Stimulated activated CD8-positive, alpha-beta memory T cell treated with anti-CD3 and anti-CD28 coated beads, Interleukin-15, amount 100 ng/mL, for 24 hours (primary cell): Measurements from ENCODE around the gene KRTAP10-1.
"Not testable (repeated sequence)": the region's sequence is repeated elsewhere in the genome, so short reads cannot be mapped to it uniquely, and the experiment has no call there.

Source experiments
- DNase-seq: peaks from one replicate; pipeline ENCODE4 v3.0.0-alpha.2; 2020; ENCODE audit warnings: low read depth

The KRTAP10-1 gene, protein sequence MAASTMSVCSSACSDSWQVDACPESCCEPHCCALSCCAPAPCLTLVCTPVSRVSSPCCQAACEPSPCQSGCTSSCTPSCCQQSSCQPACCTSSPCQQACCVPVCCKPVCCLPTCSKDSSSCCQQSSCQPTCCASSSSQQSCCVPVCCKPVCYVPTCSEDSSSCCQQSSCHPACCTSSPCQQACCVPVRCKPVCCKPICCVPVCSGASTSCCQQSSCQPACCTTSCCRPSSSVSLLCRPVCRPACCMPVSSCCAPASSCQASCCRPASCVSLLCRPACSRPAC

DNA sequence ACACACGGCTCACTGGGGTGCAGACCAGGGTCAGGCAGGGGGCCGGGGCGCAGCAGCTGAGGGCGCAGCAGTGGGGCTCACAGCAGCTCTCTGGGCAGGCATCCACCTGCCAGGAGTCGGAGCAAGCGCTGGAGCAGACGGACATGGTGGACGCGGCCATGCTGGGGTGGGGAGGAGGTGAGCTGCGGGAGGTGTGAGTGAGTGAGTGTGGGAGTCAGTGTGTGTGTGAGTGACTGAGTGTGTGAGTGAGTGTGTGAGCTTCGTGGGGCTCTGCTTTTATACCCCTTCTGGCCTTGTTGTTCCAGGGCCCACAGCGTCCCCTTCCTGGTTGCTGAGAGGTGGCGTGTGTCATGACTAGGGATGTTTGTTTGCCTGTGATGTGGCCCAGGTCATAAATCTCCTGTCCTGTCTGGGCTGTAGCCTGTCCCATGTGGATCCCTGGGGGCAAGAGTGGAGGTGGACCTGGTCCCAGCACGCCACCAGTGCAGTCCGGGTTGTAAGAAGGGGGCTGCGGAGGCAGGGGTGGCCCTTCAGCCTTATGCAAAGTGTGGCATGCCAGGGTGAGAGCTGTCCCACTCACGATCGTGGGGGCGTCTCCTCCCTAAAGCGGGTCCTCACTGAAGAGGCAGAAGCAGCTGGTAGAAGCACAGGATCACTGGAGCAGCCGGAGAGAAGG lies at the start of gene KRTAP10-1:
Gene KRTAP10-1 (minus strand): TSS at position 205 of the 676 bp plus-strand sequence. CDS start 45 bp downstream, at position 160.
- DNase-seq, result no peak

- DNase-seq, result no peak
These were observed 49.1 kb upstream of the KRTAP10-1 start for GRCh38 chr21:44589094-44589493.

GRCh38 chr21:44585892-44586291 lies 45.9 kb upstream of the KRTAP10-1 start:
- no peak for DNase-seq

- DNase-seq, result no peak
These were observed 43.8 kb upstream of the KRTAP10-1 start for GRCh38 chr21:44583800-44584147.

GRCh38 chr21:44583089-44583799 lies 43.2 kb upstream of the KRTAP10-1 start:
- no peak for DNase-seq

DNA sequence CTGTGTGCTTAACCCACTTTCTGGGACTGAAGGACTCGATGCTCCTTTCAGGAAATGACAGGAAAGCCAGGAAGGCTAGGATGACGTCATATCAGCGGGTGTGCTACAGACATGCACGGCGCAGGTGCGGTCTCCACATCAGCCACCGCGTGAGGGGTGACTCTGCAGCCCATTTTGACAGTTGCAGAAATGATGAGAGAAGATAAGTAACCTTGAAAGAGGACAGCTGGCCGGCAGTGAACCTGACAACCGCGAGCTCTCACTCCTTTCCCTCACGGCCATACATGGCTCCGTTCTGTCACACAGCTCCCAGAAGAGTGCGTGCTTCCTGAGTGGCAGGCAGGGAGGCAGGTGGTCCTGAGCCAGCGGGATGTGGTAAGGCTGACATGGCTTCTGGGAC lies 42.1 kb upstream of the KRTAP10-1 start:
- no peak for DNase-seq

DNA sequence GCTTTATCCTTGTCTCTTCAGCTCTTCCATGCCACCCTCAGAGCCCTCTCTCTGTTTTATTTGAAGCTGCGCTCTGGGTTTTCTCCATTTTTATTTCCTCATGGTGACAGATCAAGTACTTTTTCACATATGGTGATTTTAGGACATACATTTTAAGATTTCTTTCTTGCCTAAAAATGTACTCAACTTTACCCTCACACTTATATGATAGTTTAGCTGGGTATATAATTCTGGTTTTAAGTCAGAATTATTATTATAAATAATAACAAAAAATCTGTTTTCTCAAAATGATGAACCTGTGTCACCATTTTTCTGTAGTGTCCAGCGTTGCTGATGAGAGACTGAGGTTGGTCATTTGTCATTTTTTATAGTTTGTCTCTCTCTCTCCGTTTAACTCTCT lies 41.2 kb upstream of the KRTAP10-1 start:
- no peak for DNase-seq

- DNase-seq, result not testable (repeated sequence)
These were observed 40.3 kb upstream of the KRTAP10-1 start, which contains the start of gene KRTAP10-5 for GRCh38 chr21:44580231-44580821. KRTAP10-5 (minus strand) TSS chr21:44580604; CDS start chr21:44580578, 26 bp downstream.

DNA sequence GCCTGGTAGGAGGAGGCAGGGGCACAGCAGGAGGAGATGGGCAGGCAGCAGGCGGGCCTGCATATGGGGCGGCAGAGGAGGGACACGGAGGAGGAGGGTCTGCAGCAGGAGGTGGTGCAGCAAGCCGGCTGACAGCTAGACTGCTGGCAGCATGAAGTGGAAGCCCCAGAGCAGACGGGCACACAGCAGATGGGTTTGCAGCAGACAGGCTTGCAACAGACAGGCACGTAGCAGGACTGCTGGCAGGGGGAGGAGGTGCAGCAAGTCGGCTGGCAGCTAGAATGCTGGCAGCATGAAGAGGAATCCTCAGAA lies 39.8 kb upstream of the KRTAP10-1 start:
- DNase-seq, result no peak

GRCh38 chr21:44579056-44579832 lies 39.2 kb upstream of the KRTAP10-1 start:
- DNase-seq, result no peak

DNA sequence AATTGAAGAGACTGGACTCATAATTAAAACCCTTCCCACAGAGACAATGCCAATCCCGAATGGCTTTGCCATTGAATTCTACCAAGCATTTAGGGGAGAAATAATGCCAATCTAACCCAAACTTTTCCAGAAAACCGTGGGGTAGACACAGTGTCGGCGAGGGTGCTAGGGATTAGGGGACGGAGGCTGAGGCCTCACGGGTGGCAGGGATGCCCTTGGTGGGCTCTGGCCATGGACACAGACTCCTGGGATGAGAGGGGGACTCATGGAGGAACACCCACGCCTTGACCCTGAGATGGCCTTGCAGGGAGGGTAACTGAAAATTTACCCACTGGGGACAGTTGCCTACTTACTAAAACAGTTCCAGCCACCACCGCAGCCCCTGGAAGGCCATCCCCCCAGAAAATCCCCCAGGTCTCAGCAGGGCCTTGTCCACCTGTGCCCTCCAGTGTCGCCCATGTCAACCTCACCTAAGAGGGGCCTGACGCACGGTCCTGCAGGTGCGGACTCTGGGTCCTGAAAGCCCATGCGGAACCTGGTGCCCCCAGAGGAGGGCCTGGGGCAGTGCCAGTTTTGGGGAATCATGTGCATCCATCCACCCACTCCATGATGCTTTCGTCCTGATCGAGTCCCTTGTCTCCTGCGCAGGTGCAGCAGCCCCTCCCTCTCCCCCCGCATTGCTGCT lies 38.5 kb upstream of the KRTAP10-1 start:
- no peak for DNase-seq

DNA sequence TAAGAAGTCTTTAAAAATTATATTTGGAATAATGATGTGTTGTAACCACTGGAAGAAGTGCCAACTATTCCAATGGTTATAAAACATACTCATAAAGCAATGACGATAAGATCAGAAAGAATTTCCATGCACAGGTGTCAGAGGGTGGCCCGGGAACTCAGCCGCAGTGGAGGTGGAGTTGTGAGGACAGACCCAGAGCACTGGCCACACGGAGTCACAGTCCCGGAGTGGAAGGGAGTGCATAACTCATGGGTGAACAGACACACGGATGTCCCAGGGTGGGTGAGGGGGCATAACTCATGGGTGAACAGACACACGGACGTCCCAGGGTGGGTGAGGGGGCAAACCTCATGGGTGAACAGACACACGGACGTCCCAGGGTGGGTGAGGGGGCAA lies 36.0 kb upstream of the KRTAP10-1 start:
- DNase-seq, result no peak

DNA sequence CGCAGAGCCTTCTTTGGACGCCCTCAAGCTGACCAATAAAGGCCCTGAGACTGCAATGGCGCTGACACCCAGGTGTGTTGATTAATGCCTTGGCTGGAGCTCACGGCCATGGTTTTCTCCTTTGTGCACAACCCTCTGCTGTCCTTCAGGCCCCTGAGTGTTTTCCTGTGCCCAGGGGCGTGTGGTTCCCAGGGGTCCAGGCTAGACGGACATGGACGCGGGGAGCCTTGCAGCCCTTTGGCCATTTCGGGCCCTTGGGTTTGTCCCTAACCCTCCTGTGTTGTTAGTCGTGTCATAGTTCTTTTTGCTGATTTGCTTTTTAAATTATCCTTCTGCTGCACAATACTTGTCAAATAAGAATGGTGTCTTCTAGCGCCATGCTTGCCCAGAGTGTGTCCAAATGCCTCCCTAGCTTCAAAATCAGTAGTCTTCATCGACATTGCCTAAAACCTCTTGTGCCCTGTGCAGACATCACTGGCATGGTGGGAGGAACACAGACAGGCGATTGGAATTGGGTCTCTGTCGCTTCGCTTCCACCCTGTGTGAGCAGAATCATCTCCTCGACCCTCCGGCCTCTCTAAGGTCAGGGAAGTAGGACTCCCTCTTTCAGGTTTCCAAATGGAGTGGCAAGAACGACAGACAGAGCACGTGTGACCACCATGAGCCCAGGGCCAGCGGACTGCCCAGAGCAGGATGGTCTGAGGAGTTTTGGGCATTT lies 35.5 kb upstream of the KRTAP10-1 start:
- DNase-seq, result no peak

DNA sequence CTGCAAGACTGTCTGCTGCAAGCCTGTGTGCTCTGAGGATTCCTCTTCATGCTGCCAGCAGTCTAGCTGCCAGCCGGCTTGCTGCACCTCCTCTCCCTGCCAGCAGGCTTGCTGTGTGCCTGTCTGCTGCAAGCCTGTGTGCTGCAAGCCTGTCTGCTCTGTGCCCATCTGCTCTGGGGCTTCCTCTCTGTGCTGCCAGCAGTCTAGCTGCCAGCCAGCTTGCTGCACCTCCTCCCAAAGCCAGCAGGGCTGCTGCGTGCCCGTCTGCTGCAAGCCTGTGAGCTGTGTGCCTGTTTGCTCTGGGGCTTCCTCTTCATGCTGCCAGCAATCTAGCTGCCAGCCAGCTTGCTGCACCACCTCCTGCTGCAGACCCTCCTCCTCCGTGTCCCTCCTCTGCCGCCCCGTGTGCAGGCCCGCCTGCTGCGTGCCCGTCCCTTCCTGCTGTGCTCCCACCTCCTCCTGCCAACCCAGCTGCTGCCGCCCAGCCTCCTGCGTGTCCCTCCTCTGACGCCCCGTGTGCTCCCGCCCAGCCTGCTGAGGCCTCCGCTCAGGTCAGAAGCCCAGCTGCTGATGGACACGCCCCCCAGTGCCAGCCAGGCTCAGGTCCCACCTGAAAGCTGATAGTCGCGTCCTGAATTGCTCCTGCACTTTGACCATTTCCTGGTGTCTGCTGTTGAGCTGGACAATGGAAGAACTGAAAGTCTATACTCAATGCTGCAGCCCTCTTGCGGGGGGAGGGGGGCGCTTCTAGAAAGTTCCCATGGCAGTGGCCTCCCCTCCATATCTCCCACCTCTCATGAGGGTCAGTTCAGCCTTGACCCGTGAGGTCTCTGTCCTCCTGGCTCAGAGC lies 34.7 kb upstream of the KRTAP10-1 start:
- DNase-seq, result no peak

- DNase-seq, result not testable (repeated sequence)
These were observed 33.8 kb upstream of the KRTAP10-1 start, which contains the start of gene KRTAP10-4 for GRCh38 chr21:44573630-44574456. KRTAP10-4 (plus strand) TSS chr21:44573729; CDS start chr21:44573759, 30 bp downstream.

DNA sequence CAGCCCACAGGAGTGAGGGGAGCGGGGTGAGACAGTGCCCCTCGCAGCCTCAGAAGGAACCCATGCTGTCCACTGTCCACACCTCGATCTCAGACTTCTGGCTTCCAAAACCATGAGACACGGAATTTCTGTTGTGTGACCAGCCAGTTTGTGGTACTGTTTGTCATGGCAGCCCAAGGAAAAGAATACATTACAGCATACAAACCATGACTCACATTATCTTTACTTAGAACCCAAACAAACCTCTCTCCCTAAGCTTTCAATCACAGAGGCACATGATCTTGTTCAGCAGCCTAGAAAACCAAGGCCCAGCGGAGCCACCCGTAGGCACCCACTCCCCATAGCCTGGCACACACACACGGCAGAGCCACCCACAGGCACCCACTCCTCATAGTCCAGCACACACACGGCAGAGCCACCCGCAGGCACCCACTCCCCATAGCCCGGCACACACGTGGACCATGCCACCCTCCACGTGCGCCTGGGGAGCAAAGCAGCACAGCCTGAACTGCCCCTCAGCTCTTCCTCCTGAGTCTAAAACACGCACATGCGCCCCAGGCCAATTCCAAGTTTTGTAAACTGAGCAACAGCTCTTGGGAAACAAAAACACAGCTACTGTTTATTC lies 33.1 kb upstream of the KRTAP10-1 start:
- DNase-seq, result no peak

- DNase-seq, result no peak
These were observed 32.1 kb upstream of the KRTAP10-1 start for GRCh38 chr21:44571844-44572782.
